Aorta (tissue), 5 donors: Measurements from ENCODE around the gene AATF. TPM values are rescaled to one million over a fixed set of nuclear protein-coding genes. Genes with fewer than 3 reads are reported as not detected.
A peak's percentile ranks its signal among the peaks of the same experiment; 100 is the strongest.
"Not testable (repeated sequence)": the region's sequence is repeated elsewhere in the genome, so short reads cannot be mapped to it uniquely, and the experiment has no call there.

ENCODE experiments used
- ATAC-seq: fragments of 200-7000 bp; cut with Tn5 transposase; one replicate; pipeline ENCODE4 v1.9.1; 2022; ENCODE audit warnings: moderate library complexity; ENCODE audit not compliant: low FRiP score
- DNase-seq, 2 donors: peaks; one replicate each; pipeline ENCODE4 v3.0.0-alpha.2; 2020
- H3K27ac ChIP-seq, 2 donors: one replicate each; pipeline ENCODE4 v1.5.1; 2013; ENCODE audit warnings: low read length in 2 of 2, mild to moderate bottlenecking in 2 of 2, moderate library complexity in 2 of 2, control low read depth in 1 of 2, inconsistent platforms in 1 of 2, low read depth in 1 of 2
- H3K27me3 ChIP-seq, 2 donors: one replicate each; pipeline ENCODE4 v1.6.1; 2013; ENCODE audit warnings: control low read depth in 1 of 2, low read length in 1 of 2, mild to moderate bottlenecking in 1 of 2, moderate library complexity in 1 of 2; ENCODE audit not compliant: insufficient read depth in 2 of 2, control insufficient read depth in 1 of 2
- H3K36me3 ChIP-seq, 2 donors: one replicate each; pipeline ENCODE4 v1.6.1; 2013; ENCODE audit warnings: control low read depth in 1 of 2, low read length in 1 of 2, mild to moderate bottlenecking in 1 of 2; ENCODE audit not compliant: insufficient read depth in 2 of 2, control insufficient read depth in 1 of 2
- H3K4me1 ChIP-seq, 2 donors: one replicate each; pipeline ENCODE4 v1.6.1; 2013; ENCODE audit warnings: low read length in 2 of 2, control low read depth in 1 of 2, mild to moderate bottlenecking in 1 of 2, moderate library complexity in 1 of 2; ENCODE audit not compliant: insufficient read depth in 2 of 2, control insufficient read depth in 1 of 2
- H3K4me3 ChIP-seq, 2 donors: one replicate each; pipeline ENCODE4 v1.5.1; 2013; ENCODE audit warnings: low read length in 2 of 2, control low read depth in 1 of 2, mild to moderate bottlenecking in 1 of 2
- H3K9me3 ChIP-seq: one replicate; pipeline ENCODE4 v1.6.1; 2013; ENCODE audit warnings: mild to moderate bottlenecking, low read length; ENCODE audit not compliant: control insufficient read depth
- WGBS, 2 donors: extraction: QIAGEN DNeasy Blood & Tissue Kit; methylation state at CpG; one replicate each; pipeline ENCODE4 v1.1.7; 2013; 5-methylcytosine and 5-hydroxymethylcytosine counted together
- intact Hi-C, 2 donors: fragments of 100-400 bp; cut with DNase I; formaldehyde crosslinking; loops; one replicate each; pipeline versions ENCODE4 v1.14.2 to v1.15.0; 2022
- polyA plus RNA-seq, 2 donors: library from polyadenylated mRNA; stranded (reverse); fragments of 200-250 nt; gene quantifications; one replicate each; pipeline ENCODE4 v1.2.3, GENCODE V29; 2013
- total RNA-seq, 2 donors: library from RNA; stranded (reverse); fragmentation: NEBNext Ultra II Directional; extraction: Animal tissue kit (Norgen Biotek cat#: 25700); gene quantifications; one replicate each; pipeline ENCODE4 v1.2.1, GENCODE V29; 2021
- donor health status: healthy with polysubstance abuse.
- donor health status: Bipolar disorder and iron deficiency.
- donor health status: DM: no; HTN: no; CAD: no.
- donor health status: DM: no; HTN: no; CAD: no.
- donor health status: DM: yes; HTN: yes; CAD: no.

The AATF gene
- total and polyA plus RNA-seq, 4 donors: 36.1 to 44.2 (median 39.6) TPM

DNA sequence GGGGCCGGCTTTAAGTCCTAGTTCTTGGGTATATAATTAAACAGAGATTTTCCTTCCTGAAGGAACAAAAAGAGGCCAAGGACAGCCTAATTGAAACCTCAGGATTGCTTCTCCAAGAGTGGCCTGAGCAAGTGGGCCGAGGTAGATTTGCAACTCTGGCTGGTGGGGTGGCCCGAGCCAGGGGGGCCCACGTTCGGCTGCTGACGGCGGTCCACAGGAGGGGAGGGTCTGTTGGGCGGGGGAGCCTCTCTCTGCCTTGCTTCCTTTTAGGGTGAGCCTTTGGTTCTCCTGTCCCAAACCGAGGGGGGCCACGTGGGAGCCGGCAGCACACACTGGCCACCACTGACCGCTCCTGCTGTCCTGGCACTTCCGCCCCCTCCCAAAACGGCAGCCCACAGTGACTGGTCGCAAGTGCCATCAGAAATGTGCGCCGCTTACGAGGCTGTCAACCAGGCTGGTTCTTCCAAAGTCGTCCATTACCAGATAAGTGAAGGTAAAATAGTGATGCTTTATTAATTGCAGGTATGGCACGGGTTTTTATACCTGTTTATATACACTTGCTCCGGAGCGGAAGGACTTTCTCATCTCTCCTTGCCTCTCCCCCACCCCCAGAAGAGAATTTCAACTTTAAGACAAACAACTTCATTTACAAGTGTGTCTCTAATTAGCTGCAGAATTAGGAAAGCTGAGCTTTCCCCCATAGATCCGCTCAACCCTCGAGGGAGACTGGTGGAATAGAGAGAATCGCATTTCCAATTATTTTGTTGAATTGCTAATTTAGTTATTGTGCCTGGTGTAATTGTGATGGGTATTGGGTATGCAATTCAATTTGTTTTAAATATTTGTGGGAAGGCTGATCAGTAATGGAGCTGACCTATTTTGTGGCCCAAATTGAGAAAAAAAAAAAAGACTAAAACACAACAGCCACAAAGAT is 117.8 kb downstream of the AATF start:
- 24 to 30% methylated on average over 25 of the region's 25 CpGs for WGBS, 2 donors
- no peak for ATAC-seq
- Histone ChIP-seq H3K27ac (no peak overlapping the region), H3K4me1 (no peaks in the 10 kb centered on the region), H3K9me3 (no peaks in the 10 kb centered on the region), H3K36me3 (no peaks in the 10 kb centered on the region), H3K27me3 (no peaks in the 10 kb centered on the region), H3K4me3 (no peak overlapping the region)
- intact Hi-C loops: no loop called here
- DNase-seq: no peak

DNA sequence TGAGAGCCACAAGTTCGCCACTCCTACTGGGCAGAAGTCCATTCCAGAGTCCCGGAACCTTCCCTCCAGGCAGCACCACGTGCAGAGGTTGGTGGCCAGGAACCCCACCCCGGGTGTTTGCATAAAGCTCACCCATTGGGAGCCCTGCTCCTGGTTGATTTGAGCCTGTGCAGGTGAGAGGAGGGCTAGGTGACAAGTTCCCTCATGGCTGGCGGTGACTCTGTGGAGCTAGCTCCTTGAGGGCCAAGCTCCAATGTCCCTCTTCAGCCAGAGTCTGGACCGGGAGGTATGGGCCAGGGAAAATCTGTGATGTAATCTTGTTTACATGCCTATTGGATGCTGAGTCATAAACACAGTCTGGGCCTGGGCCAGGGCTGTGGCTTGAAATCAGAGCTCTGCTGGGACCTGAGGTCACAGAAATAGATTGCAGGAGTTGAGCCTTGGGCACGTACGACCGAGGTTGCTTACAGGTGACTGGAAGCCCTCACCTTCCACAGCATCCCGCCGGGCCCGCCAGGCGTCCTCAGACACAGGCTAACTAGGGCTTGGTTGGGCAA is 118.9 kb downstream of the AATF start:
- Histone ChIP-seq H3K4me3 (no peak overlapping the region), H3K27me3 (no peaks in the 10 kb centered on the region), H3K9me3 (no peaks in the 10 kb centered on the region), H3K4me1 (no peaks in the 10 kb centered on the region), H3K36me3 (no peaks in the 10 kb centered on the region), H3K27ac (no peak overlapping the region)
- DNase-seq (no peak), ATAC-seq (peak; percentile 33)
- intact Hi-C loops: no loop called here
- WGBS, 2 donors: 58 to 65% methylated on average over 13 of the region's 13 CpGs

DNA sequence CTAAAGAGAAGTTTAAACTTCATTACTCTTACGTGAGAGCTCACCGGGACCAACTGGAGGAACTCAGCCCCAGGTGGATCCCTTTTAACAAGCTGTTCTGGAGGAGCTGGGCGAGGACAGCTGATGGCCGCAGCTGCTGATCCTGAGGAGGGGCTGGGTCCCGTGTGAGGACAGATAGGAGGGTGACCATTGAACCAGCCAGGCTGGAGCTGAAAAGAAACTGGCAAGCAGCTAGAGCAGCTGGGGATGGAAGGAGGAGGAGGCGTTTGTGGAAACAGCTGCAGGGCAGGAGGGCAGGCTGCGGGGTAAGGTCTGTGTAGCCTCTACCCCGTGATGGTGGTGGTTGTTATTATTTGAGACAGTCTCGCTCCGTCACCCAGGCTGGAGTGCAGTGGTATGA is 119.5 kb downstream of the AATF start:
- Histone ChIP-seq H3K27ac (no peak overlapping the region), H3K9me3 (no peaks in the 10 kb centered on the region), H3K27me3 (no peaks in the 10 kb centered on the region), H3K4me3 (no peak overlapping the region), H3K36me3 (no peaks in the 10 kb centered on the region), H3K4me1 (no peaks in the 10 kb centered on the region)
- no peak for ATAC-seq
- intact Hi-C loops: no loop called here
- WGBS, 2 donors: 61 to 68% methylated on average over 9 to 10 of the region's 10 CpGs
- DNase-seq: no peak

DNA sequence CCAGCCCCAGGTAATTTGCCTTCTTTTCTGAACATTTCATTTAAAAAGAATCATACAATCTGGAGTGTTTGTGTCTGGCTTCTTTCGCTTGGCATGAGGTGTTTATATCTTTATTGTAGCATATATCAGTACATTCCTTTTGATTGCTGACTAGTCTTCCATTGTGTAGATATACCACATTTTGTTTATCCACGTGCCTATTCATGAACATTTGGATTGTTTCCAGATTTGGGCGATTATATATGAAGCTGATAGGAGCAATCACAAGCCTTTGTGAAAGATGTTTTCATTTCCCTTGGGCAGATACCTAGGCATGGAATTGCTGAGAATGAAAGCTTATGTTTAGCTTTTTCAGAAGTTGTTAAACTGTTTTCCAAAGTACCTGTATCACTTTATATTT is 120.3 kb downstream of the AATF start:
- H3K36me3 ChIP-seq: no peaks in the 10 kb centered on the region
- H3K27me3 ChIP-seq: no peaks in the 10 kb centered on the region
- intact Hi-C loops: no loop called here
- no peaks in the 10 kb centered on the region for H3K4me1 ChIP-seq
- ATAC-seq: no peak
- no peaks in the 10 kb centered on the region for H3K9me3 ChIP-seq
- DNase-seq: no peak
- no peak overlapping the region for H3K4me3 ChIP-seq
- H3K27ac ChIP-seq: no peak overlapping the region
- WGBS, 2 donors: 85 to 90% methylated on average over 3 of the region's 3 CpGs

DNA sequence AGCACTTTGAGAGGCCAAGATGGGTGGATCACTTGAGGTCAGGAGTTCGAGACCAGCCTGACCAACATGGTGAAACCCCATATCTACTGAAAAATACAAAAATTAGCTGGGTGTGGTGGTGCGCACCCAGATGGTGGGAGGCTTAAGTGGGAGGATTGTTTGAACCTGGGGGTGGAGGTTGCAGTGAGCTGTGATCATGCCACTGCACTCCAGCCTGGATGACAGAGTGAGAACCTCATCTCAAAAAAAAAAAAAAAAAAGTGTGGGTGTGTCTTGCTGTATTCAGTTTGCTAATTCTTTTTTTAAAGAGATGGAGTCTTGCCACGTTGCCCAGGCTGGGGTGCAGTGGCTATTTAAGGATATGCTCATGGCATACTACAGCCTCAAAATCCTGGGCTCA is 124.7 kb downstream of the AATF start:
- H3K27ac ChIP-seq, H3K27me3 ChIP-seq, H3K4me1 ChIP-seq, ATAC-seq, H3K9me3 ChIP-seq, intact Hi-C loops, DNase-seq, H3K4me3 ChIP-seq, H3K36me3 ChIP-seq: not testable (repeated sequence)
- 66 to 69% methylated on average over 3 of the region's 3 CpGs for WGBS, 2 donors

GRCh38 chr17:37079065-37079708 is 130.4 kb downstream of the AATF start:
- intact Hi-C loops: no loop called here
- DNase-seq (no peak), ATAC-seq (no peak)

DNA sequence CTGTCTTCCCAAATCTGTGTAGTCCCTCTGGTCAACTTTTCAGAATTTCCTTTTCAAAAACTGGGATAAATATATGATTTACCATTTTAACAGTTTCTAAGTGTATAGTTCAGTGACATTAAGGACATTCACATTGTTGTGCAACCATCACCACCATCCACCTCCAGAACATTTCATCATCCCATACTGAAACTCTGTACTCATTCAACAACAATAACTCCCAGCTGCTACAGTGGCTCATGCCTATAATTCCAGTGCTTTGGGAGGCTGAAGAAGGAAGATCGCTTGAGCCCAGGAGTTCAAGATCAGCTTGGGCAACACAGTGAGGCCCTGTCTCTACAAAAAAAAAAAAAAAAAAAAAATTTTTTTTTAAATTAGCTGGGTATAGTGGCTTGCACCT is 131.0 kb downstream of the AATF start:
- ATAC-seq (no peak), DNase-seq (no peak)
- no peaks in the 10 kb centered on the region for H3K27me3 ChIP-seq
- H3K36me3 ChIP-seq: no peaks in the 10 kb centered on the region
- no peak overlapping the region for H3K27ac ChIP-seq
- H3K4me1 ChIP-seq: no peaks in the 10 kb centered on the region
- no peaks in the 10 kb centered on the region for H3K9me3 ChIP-seq
- intact Hi-C loops: no loop called here
- no peak overlapping the region for H3K4me3 ChIP-seq
- WGBS, 2 donors: 95 to 96% methylated on average over 1 of the region's 1 CpG

More at GRCh38 chr17:37079065-37079708, 130.4 kb downstream of the AATF start:
- Histone ChIP-seq H3K27me3 (no peaks in the 10 kb centered on the region), H3K4me3 (no peak overlapping the region), H3K36me3 (no peaks in the 10 kb centered on the region), H3K4me1 (no peaks in the 10 kb centered on the region), H3K27ac (no peak overlapping the region), H3K9me3 (no peaks in the 10 kb centered on the region)
- 89 to 94% methylated on average over 2 of the region's 2 CpGs for WGBS, 2 donors

DNA sequence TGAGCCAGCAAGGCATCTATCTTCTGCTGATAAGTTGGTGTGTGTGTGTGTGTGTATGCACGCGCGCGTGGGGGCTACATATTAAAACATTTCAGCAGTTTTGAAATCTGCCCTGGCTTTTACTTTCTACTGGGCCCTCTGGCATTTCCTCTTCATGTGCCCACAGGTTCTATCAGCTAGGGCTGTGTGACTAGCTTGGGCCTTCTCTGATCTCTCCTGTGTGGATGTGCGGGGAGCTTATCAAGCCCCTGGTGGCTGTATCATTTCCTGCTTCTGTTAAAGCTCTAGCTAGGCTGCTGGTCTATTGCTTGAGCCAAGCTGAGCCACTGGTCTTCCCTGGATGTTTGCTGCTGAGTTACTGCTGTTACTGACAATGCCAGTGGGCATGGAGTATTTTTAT is 132.5 kb downstream of the AATF start:
- 79 to 82% methylated on average over 5 of the region's 5 CpGs for WGBS, 2 donors
- Histone ChIP-seq H3K36me3 (peaks cover 0 to 7% of the 10 kb centered on the region in 2 donors), H3K27ac (no peak overlapping the region), H3K4me1 (no peaks in the 10 kb centered on the region), H3K27me3 (no peaks in the 10 kb centered on the region), H3K4me3 (no peak overlapping the region), H3K9me3 (no peaks in the 10 kb centered on the region)
- intact Hi-C loops: no loop called here
- no peak for ATAC-seq
- no peak for DNase-seq
